Thoracic aorta (tissue), 2 donors: ENCODE measurements around the gene DPF1. TPM values are rescaled to one million over a fixed set of nuclear protein-coding genes. Genes with fewer than 3 reads are reported as not detected.

ENCODE experiments used
- ATAC-seq: fragments of 150-250 bp; one replicate; pipeline ENCODE4 v1.8.0; 2017; ENCODE audit warnings: low read depth; ENCODE audit not compliant: insufficient number of reproducible peaks, low FRiP score
- DNase-seq: peaks from one replicate; pipeline ENCODE4 v3.0.0-alpha.2; 2020; ENCODE audit warnings: low spot score
- H3K27ac ChIP-seq, 2 donors: fragments of 200-600 bp; sonication (generic); 1 replicate in 1 of 2; 2 replicates in 1 of 2; pipeline ENCODE4 v1.5.1; 2016; ENCODE audit warnings: mild to moderate bottlenecking in 2 of 2, moderate library complexity in 2 of 2
- H3K27me3 ChIP-seq: fragments of 200-600 bp; sonication (generic); replicated peaks from 2 replicates; pipeline ENCODE4 v1.6.0; 2016; ENCODE audit warnings: mild to moderate bottlenecking; ENCODE audit not compliant: insufficient read depth
- H3K36me3 ChIP-seq: fragments of 200-600 bp; sonication (generic); one replicate; pipeline ENCODE4 v1.5.1; 2016
- H3K4me1 ChIP-seq, 2 donors: fragments of 200-600 bp; sonication (generic); 1 replicate in 1 of 2; 2 replicates in 1 of 2; pipeline versions ENCODE4 v1.5.1 to v1.6.0; 2016; ENCODE audit warnings: low read depth in 2 of 2, mild to moderate bottlenecking in 1 of 2; ENCODE audit not compliant: control insufficient read depth in 1 of 2
- H3K4me3 ChIP-seq: fragments of 200-600 bp; sonication (generic); 2 replicates; pipeline ENCODE4 v1.5.1; 2016; ENCODE audit warnings: mild to moderate bottlenecking
- H3K9me3 ChIP-seq: fragments of 200-600 bp; sonication (generic); 2 replicates; pipeline ENCODE4 v1.5.1; 2016
- CTCF ChIP-seq: fragments of 200-600 bp; sonication (generic); IDR thresholded peaks from one replicate; pipeline ENCODE4 v1.5.1; 2019; ENCODE audit warnings: antibody characterized with exemption
- total RNA-seq, 2 donors: library from RNA; depleted of rRNA; stranded (reverse); fragments of >200 nt; gene quantifications; one replicate each; pipeline versions ENCODE4 v1.1.0 to v1.2.3, GENCODE V29; 2016

DPF1 gene
- total RNA-seq, 2 donors from 2014 or later: 0.85 to 1.2 TPM

- Histone ChIP-seq H3K4me3 (peak overlapping the region; percentile 83), H3K9me3 (no peaks in the 10 kb centered on the region), H3K36me3 (no peaks in the 10 kb centered on the region), H3K27ac (peak overlapping the region; percentile 99 to 100), H3K27me3 (no peaks in the 10 kb centered on the region), H3K4me1 (peaks cover 38 to 72% of the 10 kb centered on the region in 2 donors)
- no peak for TF ChIP-seq CTCF
- ATAC-seq: no peak
- DNase-seq: no peak
These were observed 43.1 kb upstream of the DPF1 start for GRCh38 chr19:38266981-38267597.

GRCh38 chr19:38265921-38266429 lies 42.0 kb upstream of the DPF1 start:
- DNase-seq (no peak), ATAC-seq (no peak)
- H3K9me3 ChIP-seq: no peaks in the 10 kb centered on the region
- TF ChIP-seq CTCF: no peak
- H3K36me3 ChIP-seq: no peaks in the 10 kb centered on the region
- H3K4me3 ChIP-seq: peak overlapping the region; percentile 83
- H3K27me3 ChIP-seq: no peaks in the 10 kb centered on the region
- peak overlapping the region; percentile 99 to 100 for H3K27ac ChIP-seq
- peaks cover 37 to 70% of the 10 kb centered on the region in 2 donors for H3K4me1 ChIP-seq

- H3K27ac ChIP-seq: peak overlapping the region; percentile 99 to 100
- DNase-seq (no peak), ATAC-seq (no peak)
These were observed 41.3 kb upstream of the DPF1 start for GRCh38 chr19:38265213-38265861.

GRCh38 chr19:38264486-38265212 lies 40.6 kb upstream of the DPF1 start, which contains the start of gene SPINT2:
SPINT2 (plus strand) TSS chr19:38264573; CDS start chr19:38264893, 320 bp downstream.
- ATAC-seq (peak; percentile 8), DNase-seq (no peak)
- H3K9me3 ChIP-seq: no peaks in the 10 kb centered on the region
- no peak for TF ChIP-seq CTCF
- peak within 1 kb of the TSS; percentile 99 to 100 for H3K27ac ChIP-seq
- H3K4me3 ChIP-seq: peak within 1 kb of the TSS; percentile 83
- H3K36me3 ChIP-seq: no peaks in the 10 kb centered on the region
- H3K4me1 ChIP-seq: peaks cover 26 to 56% of the 10 kb centered on the region in 2 donors
- no peaks in the 10 kb centered on the region for H3K27me3 ChIP-seq

More at GRCh38 chr19:38265213-38265861, 41.3 kb upstream of the DPF1 start:
- Histone ChIP-seq H3K9me3 (no peaks in the 10 kb centered on the region), H3K4me1 (peaks cover 32 to 63% of the 10 kb centered on the region in 2 donors), H3K4me3 (peak overlapping the region; percentile 83), H3K27me3 (no peaks in the 10 kb centered on the region), H3K36me3 (no peaks in the 10 kb centered on the region)
- peak; percentile 9 for TF ChIP-seq CTCF
